GM10266 (cell line): ENCODE measurements around the gene NKAPL.

Source experiments
- DNase-seq: peaks from one replicate; pipeline ENCODE4 v3.0.0; 2012; ENCODE audit errors: extremely low spot score
- CTCF ChIP-seq: IDR thresholded peaks from 2 replicates; pipeline ENCODE4 v1.5.1; 2012; ENCODE audit warnings: mild to moderate bottlenecking, low read depth; ENCODE audit not compliant: control insufficient read depth, insufficient read depth; ENCODE audit errors: missing control alignments

Gene NKAPL

GRCh38 chr6:28232785-28233184, 26.3 kb upstream of the NKAPL start:
- no peak for DNase-seq
- no peak for TF ChIP-seq CTCF

- DNase-seq, result no peak
- TF ChIP-seq CTCF, result no peak
These were observed 23.1 kb upstream of the NKAPL start for GRCh38 chr6:28235912-28236452.

- no peak for DNase-seq
- TF ChIP-seq CTCF, result no peak
These were observed 19.5 kb upstream of the NKAPL start for GRCh38 chr6:28239636-28240035.

- TF ChIP-seq CTCF, result no peak
- no peak for DNase-seq
These were observed 18.6 kb upstream of the NKAPL start for GRCh38 chr6:28240471-28240870.

GRCh38 chr6:28243946-28244345, 15.2 kb upstream of the NKAPL start:
- no peak for DNase-seq
- no peak for TF ChIP-seq CTCF

- no peak for DNase-seq
- no peak for TF ChIP-seq CTCF
These were observed 13.7 kb upstream of the NKAPL start for GRCh38 chr6:28245206-28245941.

GRCh38 chr6:28248916-28249315, 10.2 kb upstream of the NKAPL start:
- no peak for TF ChIP-seq CTCF
- DNase-seq, result no peak
